Heart right ventricle (tissue), 16 donors: ENCODE measurements around the gene PHACTR3. TPM values are rescaled to one million over a fixed set of nuclear protein-coding genes. Genes with fewer than 3 reads are reported as not detected.

Experiments
- ATAC-seq, 8 donors: fragments of 200-7000 bp; cut with Tn5 transposase; one replicate each; pipeline ENCODE4 v1.9.1; 2020; ENCODE audit warnings: mild to moderate bottlenecking in 8 of 8, moderate library complexity in 8 of 8, moderate number of reproducible peaks in 1 of 8
- DNase-seq, 2 donors: peaks; one replicate each; pipeline ENCODE4 v3.0.0-alpha.2; 2020
- H3K27ac ChIP-seq, 10 donors: fragments of 200-600 bp; sonication (generic) in 2 of 10; one replicate each; pipeline versions ENCODE4 v1.5.0 to v1.8.0; 2020 to 2022; ENCODE audit warnings: mild to moderate bottlenecking in 3 of 10
- H3K27me3 ChIP-seq, 7 donors: fragments of 200-600 bp; one replicate each; pipeline ENCODE4 v1.8.0; 2021 to 2022; ENCODE audit warnings: mild to moderate bottlenecking in 2 of 7
- H3K36me3 ChIP-seq, 9 donors: fragments of 200-600 bp; sonication (generic) in 1 of 9; one replicate each; pipeline versions ENCODE4 v1.5.0 to v1.8.0; 2020 to 2022; ENCODE audit warnings: mild to moderate bottlenecking in 2 of 9
- H3K4me1 ChIP-seq, 9 donors: fragments of 200-600 bp; sonication (generic) in 1 of 9; one replicate each; pipeline versions ENCODE4 v1.5.0 to v1.8.0; 2020 to 2022; ENCODE audit warnings: mild to moderate bottlenecking in 4 of 9
- H3K4me3 ChIP-seq, 10 donors: fragments of 200-600 bp; sonication (generic) in 2 of 10; one replicate each; pipeline versions ENCODE4 v1.5.0 to v1.8.0; 2020 to 2022; ENCODE audit warnings: mild to moderate bottlenecking in 7 of 10, moderate library complexity in 2 of 10
- H3K9me3 ChIP-seq, 11 donors: fragments of 200-600 bp in 10 of 11; sonication (generic) in 2 of 11; one replicate each; pipeline versions ENCODE4 v1.5.0 to v1.8.0; 2013 to 2022; ENCODE audit warnings: mild to moderate bottlenecking in 2 of 11, control low read depth in 1 of 11, moderate library complexity in 1 of 11
- CTCF ChIP-seq, 9 donors: fragments of 200-600 bp; sonication (generic) in 2 of 9; IDR thresholded peaks; one replicate each; pipeline versions ENCODE4 v1.5.0 to v1.8.0; 2021 to 2022; ENCODE audit warnings: antibody characterized with exemption in 9 of 9, mild to moderate bottlenecking in 5 of 9, moderate library complexity in 1 of 9
- WGBS, 2 donors: extraction: QIAGEN DNeasy Blood & Tissue Kit; methylation state at CpG; one replicate each; pipeline ENCODE4 v1.1.7; 2013; ENCODE audit warnings: inconsistent platforms in 1 of 2; 5-methylcytosine and 5-hydroxymethylcytosine counted together
- intact Hi-C, 10 donors: fragments of 100-400 bp; cut with DNase I; formaldehyde crosslinking; loops; one replicate each; pipeline versions ENCODE4 v1.11.1 to v1.14.2; 2022
- polyA plus RNA-seq, 2 donors: library from polyadenylated mRNA; stranded (reverse); fragments of 200-250 nt; gene quantifications; one replicate each; pipeline ENCODE4 v1.2.3, GENCODE V29; 2013
- total RNA-seq, 10 donors: library from RNA; stranded (reverse); fragmentation: NEBNext Ultra II Directional in 3 of 10; extraction: Animal tissue kit (Norgen Biotek cat#: 25700) in 3 of 10; gene quantifications; one replicate each; pipeline versions ENCODE4 v1.2.1 to v1.2.4, GENCODE V29; 2021 to 2023
- donor health status: Arrhythmogenic right ventricular cardiomyopathy.
- donor health status: ischemic (EF 13 %, LVEDD 7.1; RV severe dilation, severe dysfunction).
- donor health status: healthy with polysubstance abuse.
- donor health status: DM: no; HTN: yes; CAD: no.
- donor health status: DM: no; HTN: no; CAD: no.
- donor health status: ischemic (EF 25% LVEDD 6.9; RV normal size, moderate dysfunction).
- donor health status: ischemic (EF 25% LVEDD 5.7; RV mildly dilated, moderate dysfunction).
- donor health status: healthy.
- donor health status: DM: yes; HTN: yes; CAD: no.
- donor health status: Ischemic cardiomyopathy.
- donor health status: ischemic (EF 35%, LVEDD 5.7; RV mildly dilated, moderate dysfunction).
- donor health status: nonischemic (EF 11% LVEDD 7.7; RV severe dilation, severe dysfunction).
- donor health status: DM: yes; HTN: yes; CAD: no.
- donor health status: PGD.
- donor health status: ischemic (EF 29% LVEDD 5.4; RV normal size, mild dysfunction).
- donor health status: nonischemic (EF 23%, LVEDD 6.1; RV moderate dilation, normal function).

PHACTR3 gene
- total and polyA plus RNA-seq, 12 donors = 0.51 to 24.1 (median 3.7) TPM

GRCh38 chr20:59770270-59770669 is 165.9 kb downstream of the PHACTR3 start:
- Histone ChIP-seq H3K27me3 (no peaks in the 10 kb centered on the region), H3K36me3 (no peaks in the 10 kb centered on the region), H3K4me3 (no peak overlapping the region), H3K9me3 (peaks cover 0 to 3% (median 0%) of the 10 kb centered on the region in 11 donors), H3K27ac (no peak overlapping the region), H3K4me1 (peaks cover 0 to 15% (median 0%) of the 10 kb centered on the region in 9 donors)
- ATAC-seq (no peak), DNase-seq (no peak)
- intact Hi-C loops = no loop called here
- peak in 4 of 9 donors; percentile 11 to 25 (median 16) for TF ChIP-seq CTCF (IDR thresholded peaks at IDR 0.05)
- WGBS, 2 donors = 62 to 70% methylated on average over 3 of the region's 3 CpGs

GRCh38 chr20:59770851-59771250 is 166.5 kb downstream of the PHACTR3 start:
- no peaks in the 10 kb centered on the region for H3K27me3 ChIP-seq
- no peak overlapping the region for H3K4me3 ChIP-seq
- no peak overlapping the region for H3K27ac ChIP-seq
- intact Hi-C loops = no loop called here
- no peak for TF ChIP-seq CTCF (IDR thresholded peaks at IDR 0.05)
- DNase-seq (no peak), ATAC-seq (no peak)
- no peaks in the 10 kb centered on the region for H3K36me3 ChIP-seq
- peaks cover 0 to 15% (median 0%) of the 10 kb centered on the region in 9 donors for H3K4me1 ChIP-seq
- WGBS, 2 donors = 72 to 78% methylated on average over 7 of the region's 7 CpGs
- H3K9me3 ChIP-seq = no peaks in the 10 kb centered on the region

- ATAC-seq = peak; percentile 29 to 80 (median 68)
- peak; percentile 32 to 54 for DNase-seq
- WGBS, 2 donors = 36 to 46% methylated on average over 11 of the region's 11 CpGs
- Histone ChIP-seq H3K27ac (no peak overlapping the region), H3K27me3 (peaks cover 0 to 3% (median 0%) of the 10 kb centered on the region in 7 donors), H3K4me1 (peaks cover 0 to 15% (median 0%) of the 10 kb centered on the region in 9 donors), H3K9me3 (no peaks in the 10 kb centered on the region), H3K4me3 (no peak overlapping the region), H3K36me3 (no peaks in the 10 kb centered on the region)
- intact Hi-C loops = no loop called here
- no peak for TF ChIP-seq CTCF (IDR thresholded peaks at IDR 0.05)
These were observed 167.4 kb downstream of the PHACTR3 start for GRCh38 chr20:59771506-59772372.

GRCh38 chr20:59772373-59772705 is 168.0 kb downstream of the PHACTR3 start:
- intact Hi-C loops = no loop called here
- ATAC-seq (no peak), DNase-seq (no peak)
- Histone ChIP-seq H3K9me3 (no peaks in the 10 kb centered on the region), H3K27ac (no peak overlapping the region), H3K36me3 (no peaks in the 10 kb centered on the region), H3K4me1 (peaks cover 0 to 15% (median 0%) of the 10 kb centered on the region in 9 donors), H3K27me3 (peaks cover 0 to 3% (median 0%) of the 10 kb centered on the region in 7 donors), H3K4me3 (no peak overlapping the region)
- WGBS, 2 donors = 53 to 75% methylated on average over 6 of the region's 6 CpGs
- no peak for TF ChIP-seq CTCF (IDR thresholded peaks at IDR 0.05)
